Measurements from ENCODE around the gene UROS.

DNA sequence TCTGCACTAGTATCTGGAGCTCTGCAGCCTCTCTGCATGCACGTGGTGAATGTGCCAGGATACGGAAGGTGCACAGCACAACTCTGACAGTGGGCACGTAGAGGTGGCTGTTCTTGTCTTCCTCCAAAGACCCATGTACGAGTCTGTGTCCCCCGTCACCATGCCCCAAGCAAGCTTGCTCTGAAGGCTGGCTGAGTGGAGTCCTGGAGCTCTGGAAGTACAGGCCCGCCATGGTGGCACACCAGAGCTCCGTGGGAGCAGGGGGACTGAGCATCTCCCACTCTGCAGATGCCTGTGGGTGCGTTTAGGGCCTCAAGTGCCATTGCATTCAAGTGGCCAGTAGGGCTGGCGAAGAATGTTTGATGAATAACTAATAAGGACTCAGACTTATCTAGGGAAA lies 17.3 kb upstream of the UROS start:
- TF ChIP-seq, protein P1, sequence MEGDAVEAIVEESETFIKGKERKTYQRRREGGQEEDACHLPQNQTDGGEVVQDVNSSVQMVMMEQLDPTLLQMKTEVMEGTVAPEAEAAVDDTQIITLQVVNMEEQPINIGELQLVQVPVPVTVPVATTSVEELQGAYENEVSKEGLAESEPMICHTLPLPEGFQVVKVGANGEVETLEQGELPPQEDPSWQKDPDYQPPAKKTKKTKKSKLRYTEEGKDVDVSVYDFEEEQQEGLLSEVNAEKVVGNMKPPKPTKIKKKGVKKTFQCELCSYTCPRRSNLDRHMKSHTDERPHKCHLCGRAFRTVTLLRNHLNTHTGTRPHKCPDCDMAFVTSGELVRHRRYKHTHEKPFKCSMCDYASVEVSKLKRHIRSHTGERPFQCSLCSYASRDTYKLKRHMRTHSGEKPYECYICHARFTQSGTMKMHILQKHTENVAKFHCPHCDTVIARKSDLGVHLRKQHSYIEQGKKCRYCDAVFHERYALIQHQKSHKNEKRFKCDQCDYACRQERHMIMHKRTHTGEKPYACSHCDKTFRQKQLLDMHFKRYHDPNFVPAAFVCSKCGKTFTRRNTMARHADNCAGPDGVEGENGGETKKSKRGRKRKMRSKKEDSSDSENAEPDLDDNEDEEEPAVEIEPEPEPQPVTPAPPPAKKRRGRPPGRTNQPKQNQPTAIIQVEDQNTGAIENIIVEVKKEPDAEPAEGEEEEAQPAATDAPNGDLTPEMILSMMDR (IDR thresholded peaks at IDR 0.05), result no peak
- no peak for TF ChIP-seq POLR2A (IDR thresholded peaks at IDR 0.05)
